Measurements from ENCODE around the gene TBCE. TPM values are rescaled to one million over a fixed set of nuclear protein-coding genes. Genes with fewer than 3 reads are reported as not detected.

TBCE gene
- total RNA-seq, 1 donor from 2014 or later: 27.4 TPM

DNA sequence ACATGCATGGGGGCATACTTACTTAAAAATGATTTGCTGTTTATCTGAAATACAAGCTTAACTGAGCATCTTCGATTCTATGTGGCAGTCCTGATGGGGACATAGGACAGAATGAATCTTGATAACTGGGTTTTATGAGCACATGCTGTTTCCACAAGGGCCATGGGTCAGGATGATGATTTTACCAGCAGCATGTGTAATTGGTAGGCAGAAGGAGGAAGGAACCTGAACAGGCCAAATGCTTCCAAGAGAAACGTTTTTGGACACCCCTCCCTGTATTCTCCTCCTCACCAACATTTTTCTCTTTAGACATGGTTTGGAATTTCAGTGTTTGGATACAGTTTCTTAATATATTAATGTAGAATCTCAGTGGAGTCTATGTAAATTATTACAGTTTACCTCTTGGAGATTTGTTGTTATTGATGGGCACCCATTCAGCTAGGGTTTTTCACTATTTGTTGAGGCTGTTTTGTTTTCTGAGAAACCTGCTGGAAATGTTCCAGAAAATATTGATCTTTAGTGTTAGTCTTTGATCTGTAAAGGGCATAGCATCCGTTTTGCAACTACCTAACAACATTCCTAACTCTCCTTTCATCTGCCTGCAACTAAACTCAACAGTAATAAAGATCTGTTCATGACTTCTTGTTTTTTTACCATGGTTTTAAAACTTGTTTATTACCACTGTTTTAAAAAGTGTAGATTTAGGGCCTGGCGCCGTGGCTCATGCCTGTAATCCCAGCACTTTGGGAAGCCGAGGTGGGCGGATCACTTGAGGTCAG lies 42.0 kb downstream of the TBCE start:
- DNase-seq (ENCODE audit: low spot score): no peak

DNA sequence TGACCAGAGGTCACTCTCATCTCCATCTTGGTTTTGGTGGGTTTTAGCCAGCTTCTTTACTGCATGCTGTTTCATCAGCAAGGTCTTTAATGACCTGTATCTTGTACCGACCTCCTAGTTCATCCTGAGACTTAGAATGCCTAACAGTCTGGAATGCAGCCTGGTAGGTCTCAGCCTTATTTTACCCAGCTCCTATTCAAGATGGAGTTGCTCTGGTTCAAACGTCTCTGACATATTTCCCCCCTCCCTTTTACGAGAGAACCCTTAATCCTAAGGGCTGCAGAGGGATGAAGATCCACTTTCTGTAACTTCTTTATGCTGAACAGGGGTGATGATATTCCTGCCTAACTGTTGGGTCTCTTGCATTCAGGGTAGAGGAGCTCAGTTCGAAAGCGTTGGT lies 43.2 kb downstream of the TBCE start:
- DNase-seq (ENCODE audit: low spot score): no peak

GRCh38 chr1:235411489-235412486 lies 44.6 kb downstream of the TBCE start:
- DNase-seq (ENCODE audit: low spot score): no peak

GRCh38 chr1:235415008-235415904 lies 48.0 kb downstream of the TBCE start:
- DNase-seq (ENCODE audit: low spot score): no peak

DNA sequence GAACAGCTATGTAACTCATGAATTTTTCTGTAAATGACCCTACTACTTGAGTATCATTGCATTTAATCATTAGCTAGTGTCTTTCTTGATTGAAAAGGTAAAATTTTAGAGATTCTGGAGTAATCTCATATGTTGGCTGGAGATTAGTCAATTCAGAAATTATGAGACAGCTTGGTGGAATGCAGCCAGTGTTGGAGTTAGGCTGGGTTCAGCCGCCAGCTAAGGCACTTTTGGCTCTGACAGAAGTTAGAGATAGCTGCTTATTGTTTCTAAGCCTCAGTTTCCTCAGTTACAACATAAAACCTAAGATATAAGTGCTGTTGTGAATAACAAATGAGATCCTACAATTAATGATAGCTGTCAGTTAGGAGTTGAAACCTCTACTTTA lies 49.4 kb downstream of the TBCE start:
- DNase-seq (ENCODE audit: low spot score): no peak

DNA sequence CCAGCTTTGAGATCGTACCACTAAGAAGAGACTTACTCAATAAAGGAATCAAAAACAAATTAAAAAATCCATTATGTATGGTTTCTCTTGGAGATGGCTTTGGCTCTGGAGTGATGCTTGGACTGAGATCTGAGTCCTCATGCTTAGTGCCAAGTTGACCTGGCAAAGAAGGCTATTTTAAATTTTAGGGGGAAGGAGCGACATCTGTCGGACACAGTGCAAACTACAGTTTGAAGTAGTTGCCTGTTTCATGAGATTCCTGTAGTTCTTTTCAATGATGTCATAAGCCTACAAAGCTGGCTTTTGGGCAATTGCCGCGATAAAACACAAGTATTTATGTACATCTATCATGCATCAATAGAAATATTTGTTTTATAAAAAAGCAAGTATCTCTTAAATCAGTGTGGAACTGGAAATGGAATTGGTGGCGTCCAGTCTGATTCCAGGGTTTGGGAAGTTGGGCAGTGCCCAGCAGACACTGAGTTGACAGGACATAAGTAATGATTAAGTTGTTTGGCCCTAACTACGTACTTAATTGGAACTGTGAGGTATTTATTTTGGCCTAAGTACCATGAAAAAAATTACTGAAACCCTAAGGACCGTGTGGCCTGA lies 50.0 kb downstream of the TBCE start:
- DNase-seq (ENCODE audit: low spot score): no peak

- no peak for DNase-seq (ENCODE audit: low spot score)
These were observed 54.5 kb downstream of the TBCE start for GRCh38 chr1:235421751-235422150.

DNA sequence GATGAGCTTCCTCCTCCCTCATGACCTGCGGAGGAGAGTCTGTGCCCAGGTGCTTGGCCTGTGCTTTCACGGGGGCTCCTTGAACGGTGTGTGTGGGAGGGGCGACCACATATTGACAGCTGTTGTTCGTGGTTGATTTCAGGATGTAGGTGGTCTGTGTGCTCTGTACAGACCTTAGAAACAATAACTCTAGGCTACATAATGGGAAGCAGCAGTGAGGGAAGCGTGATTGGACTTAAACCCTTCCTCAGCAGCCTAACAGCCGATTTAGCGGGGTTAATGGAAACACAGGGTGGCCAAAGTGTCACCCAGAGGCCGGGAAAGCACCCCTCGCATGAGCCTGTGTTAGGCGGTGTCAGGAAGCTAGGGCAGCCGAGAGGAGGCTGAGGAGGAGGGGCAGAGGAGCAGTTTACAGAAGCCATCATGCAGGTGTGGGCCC lies 56.0 kb downstream of the TBCE start:
- DNase-seq (ENCODE audit: low spot score): no peak

DNA sequence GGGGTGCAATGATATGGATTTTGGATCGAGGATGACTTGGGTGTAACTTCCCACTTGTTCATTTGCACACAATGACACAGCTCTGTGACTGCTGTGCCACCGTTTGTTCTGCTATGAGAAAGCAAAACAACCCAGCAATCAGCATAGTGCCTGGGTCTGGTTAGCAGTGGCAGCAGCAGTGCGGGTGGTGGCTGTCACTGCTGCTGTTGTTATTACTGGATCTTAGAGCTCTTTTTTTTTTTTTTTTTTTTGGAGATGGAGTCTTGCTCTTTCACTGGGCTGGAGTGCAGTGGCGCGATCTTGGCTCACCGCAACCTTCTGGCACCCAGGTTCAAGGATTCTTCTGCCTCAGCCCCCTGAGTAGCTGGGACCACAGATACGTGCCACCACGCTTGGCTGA lies 56.9 kb downstream of the TBCE start:
- no peak for DNase-seq (ENCODE audit: low spot score)

DNA sequence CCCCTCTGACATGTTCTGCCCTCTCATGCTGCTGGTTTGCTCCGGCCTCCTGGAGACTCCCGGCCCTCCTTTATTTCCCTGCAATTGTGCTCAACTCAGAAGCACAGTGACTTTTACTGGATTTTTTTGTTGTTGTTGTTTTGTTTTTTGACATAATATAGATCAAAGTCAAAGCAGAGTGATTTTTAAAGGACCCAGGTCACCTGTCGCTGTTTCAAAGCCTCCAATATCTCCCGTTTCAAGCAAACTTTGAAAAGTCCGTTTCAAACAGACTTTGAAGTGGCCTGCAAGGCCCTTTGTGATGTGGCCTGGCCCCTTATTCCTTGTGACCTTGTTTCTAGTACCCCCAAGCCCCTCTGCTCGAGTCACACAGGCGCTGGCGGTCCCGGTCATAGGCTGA lies 58.1 kb downstream of the TBCE start:
- DNase-seq (ENCODE audit: low spot score): no peak

DNA sequence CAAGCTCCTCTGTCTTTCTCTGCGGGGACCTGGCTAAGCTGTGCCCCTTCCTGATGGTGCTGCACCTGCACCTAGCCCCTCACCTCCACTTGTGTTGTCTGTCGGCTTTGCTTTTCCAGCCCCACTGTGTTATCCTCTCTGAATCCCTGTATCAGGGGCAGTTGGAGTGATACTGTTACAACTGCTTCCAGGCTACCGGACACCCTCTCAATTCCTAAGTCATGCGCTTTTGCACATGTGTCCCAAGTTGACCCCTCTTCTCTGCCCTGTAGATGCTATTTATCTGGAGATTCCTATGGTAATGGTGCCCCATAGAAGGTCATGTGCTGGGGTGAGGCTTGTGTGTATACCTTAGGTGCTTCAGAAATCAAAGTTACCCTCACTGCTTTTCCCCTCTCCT lies 58.9 kb downstream of the TBCE start:
- no peak for DNase-seq (ENCODE audit: low spot score)

DNA sequence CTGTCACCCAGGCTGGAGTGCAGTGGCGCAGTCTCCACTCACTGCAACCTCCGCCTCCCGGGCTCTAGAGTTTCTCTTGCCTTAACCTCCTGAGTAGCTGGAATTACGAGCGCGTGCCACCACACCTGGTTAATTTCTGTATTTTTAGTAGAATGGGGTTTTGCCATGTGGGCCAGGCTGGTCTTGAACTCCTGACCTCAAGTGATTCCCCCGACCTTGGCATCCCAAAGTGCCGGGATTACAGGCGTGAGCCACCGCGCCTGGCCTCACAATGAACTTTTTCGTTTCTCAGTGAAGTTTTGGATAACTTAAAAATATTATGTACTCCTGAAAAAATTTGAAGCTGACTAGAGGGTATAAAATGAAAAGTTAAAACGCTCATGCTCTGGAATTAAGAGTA lies 59.5 kb downstream of the TBCE start:
- no peak for DNase-seq (ENCODE audit: low spot score)

- DNase-seq (ENCODE audit: low spot score): no peak
These were observed 60.2 kb downstream of the TBCE start for GRCh38 chr1:235427447-235427846.

- DNase-seq (ENCODE audit: low spot score): no peak
These were observed 61.9 kb downstream of the TBCE start for GRCh38 chr1:235429143-235429542.

GRCh38 chr1:235430991-235431390 lies 63.8 kb downstream of the TBCE start:
- no peak for DNase-seq (ENCODE audit: low spot score)

- no peak for DNase-seq (ENCODE audit: low spot score)
These were observed 66.8 kb downstream of the TBCE start for GRCh38 chr1:235434001-235434400.

DNA sequence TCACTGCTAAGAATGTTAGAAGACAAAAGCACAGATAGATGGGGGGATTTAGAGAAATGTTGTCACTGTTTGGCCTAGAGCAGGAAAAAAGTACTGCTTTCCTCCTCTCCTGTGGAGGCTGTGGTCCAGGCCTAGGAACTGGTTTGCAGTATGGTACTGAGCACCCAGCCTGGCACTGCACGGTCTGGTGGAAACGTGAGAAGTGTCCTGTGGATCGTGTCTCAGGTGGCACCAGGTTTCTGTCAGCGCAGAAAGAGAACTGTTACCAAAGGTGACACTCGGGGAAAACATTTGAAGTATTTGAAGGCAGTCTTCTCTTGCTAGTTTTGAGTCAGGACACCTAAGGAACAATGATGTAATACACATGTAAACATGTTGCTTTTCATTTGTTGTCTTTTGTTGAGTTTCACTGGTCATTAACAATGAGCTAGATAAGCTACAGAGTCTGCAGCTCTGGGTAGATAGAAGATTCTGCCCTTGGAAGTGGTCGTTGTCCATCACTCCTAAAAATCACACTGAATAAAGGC lies 74.0 kb downstream of the TBCE start:
- no peak for DNase-seq (ENCODE audit: low spot score)

DNA sequence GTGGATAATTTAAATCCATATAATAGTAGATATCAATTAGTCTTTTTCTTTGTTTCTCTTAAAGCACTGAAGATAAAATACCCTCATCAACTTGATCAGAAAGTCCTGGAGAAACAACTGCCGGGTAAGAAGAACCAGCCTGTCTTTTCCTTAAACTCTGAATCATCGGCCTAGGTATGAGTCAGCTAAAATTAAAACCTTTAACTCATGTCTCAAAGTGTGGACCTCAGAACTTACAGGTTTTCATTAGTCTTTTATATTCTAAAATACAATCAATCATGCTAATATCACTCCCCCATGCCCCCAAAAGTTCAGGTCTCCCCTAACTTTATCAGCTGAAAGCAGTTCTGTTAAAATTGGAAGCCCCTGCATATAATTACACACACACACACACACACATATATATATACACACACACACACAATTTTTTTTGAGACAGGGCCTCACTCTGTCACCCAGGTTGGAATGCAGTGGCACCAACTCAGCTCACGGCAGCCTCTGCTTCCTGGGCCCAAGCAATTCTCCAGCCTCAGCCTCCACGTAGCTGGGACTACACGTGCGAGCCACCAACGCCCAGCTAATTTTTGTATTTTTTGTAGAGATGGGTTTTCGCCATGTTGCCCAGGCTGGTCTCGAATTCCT lies 75.7 kb downstream of the TBCE start:
- no peak for DNase-seq (ENCODE audit: low spot score)

DNA sequence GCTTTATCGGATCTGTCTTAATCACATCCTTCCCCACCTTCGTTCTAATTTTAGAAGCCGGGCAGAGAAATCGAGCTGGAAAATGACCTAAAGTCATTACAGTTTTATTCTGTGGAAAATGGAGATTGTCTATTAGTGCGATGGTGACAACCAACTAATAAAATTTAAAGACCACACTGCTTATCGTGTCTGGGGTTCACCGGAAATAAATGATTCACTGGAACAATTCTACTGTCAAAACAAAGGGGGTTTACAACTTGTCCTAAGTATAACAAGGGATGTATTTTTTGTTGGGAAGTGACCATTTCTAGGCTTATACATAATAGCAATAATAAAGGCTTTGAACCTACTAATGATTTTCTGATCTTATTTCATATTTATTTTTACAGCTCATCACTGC lies 81.4 kb downstream of the TBCE start:
- no peak for DNase-seq (ENCODE audit: low spot score)

DNA sequence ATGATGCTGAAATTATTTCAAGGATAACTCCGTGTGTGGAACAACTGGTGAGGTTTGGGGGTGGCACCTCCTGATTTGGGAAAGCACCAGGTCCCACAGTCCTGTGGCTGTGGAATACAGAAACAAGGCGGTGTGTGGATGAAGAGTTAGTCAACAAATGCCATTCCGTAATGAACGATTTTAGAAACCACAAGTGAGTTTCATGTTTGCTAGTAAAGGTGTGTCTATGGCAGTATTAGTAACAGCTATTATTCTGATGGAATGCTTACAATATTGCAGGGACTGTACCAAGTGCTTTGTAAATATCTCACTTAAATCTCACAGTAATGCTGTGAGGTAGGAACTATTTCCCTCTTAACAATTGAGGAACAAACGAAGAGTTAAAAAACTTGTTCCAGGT lies 83.2 kb downstream of the TBCE start:
- no peak for DNase-seq (ENCODE audit: low spot score)
